Measurements from ENCODE around the gene PABPN1L. TPM values are rescaled to one million over a fixed set of nuclear protein-coding genes. Genes with fewer than 3 reads are reported as not detected.

Gene PABPN1L
- total RNA-seq, 2 donors from 2014 or later: not detected

DNA sequence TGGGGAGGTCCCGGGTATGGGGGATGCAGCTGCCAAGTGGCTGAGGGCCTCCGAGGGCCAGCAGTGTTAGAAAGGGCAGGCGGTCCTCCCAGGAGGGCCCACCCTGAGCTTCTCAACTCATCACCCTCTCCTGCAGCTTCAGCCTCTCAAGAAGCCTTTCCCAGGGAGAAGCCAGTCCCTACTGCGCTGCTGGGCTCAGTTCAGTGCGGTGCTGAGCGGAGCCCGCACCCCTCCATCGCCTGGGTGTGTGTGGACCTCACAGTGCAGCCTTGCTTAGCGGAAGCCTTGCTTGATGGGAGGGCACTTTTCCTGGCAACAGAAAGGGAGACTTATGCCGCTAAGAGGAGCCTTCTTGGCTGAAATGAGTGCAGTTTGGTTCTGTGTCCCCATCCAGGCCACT lies 51.2 kb downstream of the PABPN1L start:
- no peaks in the 10 kb centered on the region for H3K27me3 ChIP-seq
- no peak overlapping the region for H3K27ac ChIP-seq
- no peak for DNase-seq (ENCODE audit: low spot score)
- H3K9me3 ChIP-seq: no peaks in the 10 kb centered on the region
- TF ChIP-seq, protein P1, sequence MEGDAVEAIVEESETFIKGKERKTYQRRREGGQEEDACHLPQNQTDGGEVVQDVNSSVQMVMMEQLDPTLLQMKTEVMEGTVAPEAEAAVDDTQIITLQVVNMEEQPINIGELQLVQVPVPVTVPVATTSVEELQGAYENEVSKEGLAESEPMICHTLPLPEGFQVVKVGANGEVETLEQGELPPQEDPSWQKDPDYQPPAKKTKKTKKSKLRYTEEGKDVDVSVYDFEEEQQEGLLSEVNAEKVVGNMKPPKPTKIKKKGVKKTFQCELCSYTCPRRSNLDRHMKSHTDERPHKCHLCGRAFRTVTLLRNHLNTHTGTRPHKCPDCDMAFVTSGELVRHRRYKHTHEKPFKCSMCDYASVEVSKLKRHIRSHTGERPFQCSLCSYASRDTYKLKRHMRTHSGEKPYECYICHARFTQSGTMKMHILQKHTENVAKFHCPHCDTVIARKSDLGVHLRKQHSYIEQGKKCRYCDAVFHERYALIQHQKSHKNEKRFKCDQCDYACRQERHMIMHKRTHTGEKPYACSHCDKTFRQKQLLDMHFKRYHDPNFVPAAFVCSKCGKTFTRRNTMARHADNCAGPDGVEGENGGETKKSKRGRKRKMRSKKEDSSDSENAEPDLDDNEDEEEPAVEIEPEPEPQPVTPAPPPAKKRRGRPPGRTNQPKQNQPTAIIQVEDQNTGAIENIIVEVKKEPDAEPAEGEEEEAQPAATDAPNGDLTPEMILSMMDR (IDR thresholded peaks at IDR 0.05): no peak
- H3K4me1 ChIP-seq: peaks cover 0 to 29% of the 10 kb centered on the region in 2 donors
- no peak overlapping the region for H3K4me3 ChIP-seq
- H3K36me3 ChIP-seq: no peaks in the 10 kb centered on the region

DNA sequence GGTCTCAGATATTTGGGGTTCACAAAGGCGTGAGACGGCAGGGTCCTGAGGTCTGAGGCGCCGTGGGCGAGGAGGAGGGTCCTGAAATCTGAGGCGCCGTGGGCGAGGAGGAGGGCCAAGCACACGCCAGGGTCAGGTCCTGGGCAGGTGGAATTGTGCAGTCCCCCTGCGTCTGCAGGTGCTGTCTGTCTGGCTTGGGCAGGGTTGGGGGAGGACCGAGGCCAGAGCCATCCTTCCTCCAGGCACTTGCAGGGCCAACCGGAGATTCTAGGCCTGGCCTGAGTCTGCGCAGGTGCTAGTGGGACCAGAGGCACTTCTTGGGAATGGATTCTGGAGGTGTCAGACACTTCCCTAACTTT lies 52.3 kb downstream of the PABPN1L start:
- Histone ChIP-seq H3K4me3 (no peak overlapping the region), H3K9me3 (no peaks in the 10 kb centered on the region), H3K27me3 (no peaks in the 10 kb centered on the region), H3K27ac (no peak overlapping the region), H3K4me1 (peaks cover 0 to 37% of the 10 kb centered on the region in 2 donors), H3K36me3 (peaks cover 8% of the 10 kb centered on the region)
- TF ChIP-seq, protein P1 (IDR thresholded peaks at IDR 0.05): no peak
- DNase-seq (ENCODE audit: low spot score): no peak

Other genes starting within 250 kb of the PABPN1L start
- not detected for gene IL17C, start 228.1 kb downstream of the PABPN1L start, total RNA-seq
- 100 to 1,000 TPM in 1 of 2 donors, 10 to 100 TPM in 1; 82.0 to 132 TPM for gene CYBA, start 215.6 kb downstream of the PABPN1L start, total RNA-seq
- 10 to 100 TPM; 21.5 to 23.1 TPM for gene MVD, start 203.6 kb downstream of the PABPN1L start, total RNA-seq
- 1 to 10 TPM; 1.0 to 1.6 TPM for gene SNAI3, start 180.2 kb downstream of the PABPN1L start, total RNA-seq
- gene RNF166, start 160.3 kb downstream of the PABPN1L start, total RNA-seq: 10 to 100 TPM; 16.9 to 19.4 TPM
- gene CTU2, start 160.2 kb downstream of the PABPN1L start, total RNA-seq: 1 to 10 TPM; 7.1 to 8.2 TPM
- gene PIEZO1, start 81.4 kb downstream of the PABPN1L start, total RNA-seq: 10 to 100 TPM; 37.7 to 73.2 TPM
- gene CDT1, start 62.9 kb downstream of the PABPN1L start, total RNA-seq: 1 to 10 TPM in 1 of 2 donors, under 1 TPM in 1; 0.39 to 1.3 TPM
- gene APRT, start 54.7 kb downstream of the PABPN1L start, total RNA-seq: 10 to 100 TPM; 50.6 to 90.4 TPM
- 10 to 100 TPM; 12.6 to 18.8 TPM for gene GALNS, start 9.7 kb downstream of the PABPN1L start, total RNA-seq
- gene TRAPPC2L, start 9.5 kb downstream of the PABPN1L start, total RNA-seq: 10 to 100 TPM; 30.7 to 33.0 TPM
- 1 to 10 TPM; 1.1 to 2.6 TPM for gene CBFA2T3, start 110.5 kb upstream of the PABPN1L start, total RNA-seq
- gene ACSF3, start 227.2 kb upstream of the PABPN1L start, total RNA-seq: 10 to 100 TPM; 13.4 to 15.9 TPM